ENCODE results near the gene SSTR3. TPM values are rescaled to one million over a fixed set of nuclear protein-coding genes. Genes with fewer than 3 reads are reported as not detected.

The SSTR3 gene
- total RNA-seq, 4 donors from 2014 or later, result 0.11 to 0.24 (median 0.13) TPM; not detected in 1

- TF ChIP-seq POLR2A (IDR thresholded peaks at IDR 0.05) (no peak), CTCF (IDR thresholded peaks at IDR 0.05) (no peak)
- intact Hi-C loops (cut with DNase I), result no loop called here
- H3K4me3 ChIP-seq (replicated peaks in 1 of 3), result no peak overlapping the region
- no peak overlapping the region for H3K27ac ChIP-seq
- H3K27me3 ChIP-seq, result no peaks in the 10 kb centered on the region
- 56 to 73% methylated on average over 5 to 6 of the region's 8 CpGs for WGBS, 2 donors
- H3K9me3 ChIP-seq, result no peaks in the 10 kb centered on the region
- peak in 1 of 2 donors; percentile 27 for DNase-seq
- H3K4me1 ChIP-seq, result peaks cover 0 to 6% of the 10 kb centered on the region in 2 donors
- H3K36me3 ChIP-seq, result no peaks in the 10 kb centered on the region
Measured at GRCh38 chr22:37229805-37230672, 17.8 kb upstream of the SSTR3 start.

- intact Hi-C loops (cut with DNase I), result no loop called here
- Histone ChIP-seq H3K36me3 (no peaks in the 10 kb centered on the region), H3K27ac (no peak overlapping the region), H3K4me1 (peaks cover 0 to 6% of the 10 kb centered on the region in 2 donors), H3K4me3 (replicated peaks in 1 of 3) (no peak overlapping the region), H3K27me3 (no peaks in the 10 kb centered on the region), H3K9me3 (no peaks in the 10 kb centered on the region)
- no peak for DNase-seq
- 55 to 80% methylated on average over 2 to 7 of the region's 7 CpGs for whole genome bisulfite sequencing, 2 donors
- no peak for TF ChIP-seq POLR2A (IDR thresholded peaks at IDR 0.05)
- TF ChIP-seq CTCF (IDR thresholded peaks at IDR 0.05), result no peak
Measured at GRCh38 chr22:37229012-37229804, 16.9 kb upstream of the SSTR3 start.

GRCh38 chr22:37228106-37229011, 16.1 kb upstream of the SSTR3 start:
- DNase-seq, result no peak
- TF ChIP-seq POLR2A (IDR thresholded peaks at IDR 0.05) (no peak), CTCF (IDR thresholded peaks at IDR 0.05) (no peak)
- H3K4me1 ChIP-seq, result peaks cover 0 to 6% of the 10 kb centered on the region in 2 donors

GRCh38 chr22:37226514-37226913, 14.2 kb upstream of the SSTR3 start:
- no peaks in the 10 kb centered on the region for H3K27me3 ChIP-seq
- peaks cover 0 to 6% of the 10 kb centered on the region in 2 donors for H3K4me1 ChIP-seq
- no peaks in the 10 kb centered on the region for H3K36me3 ChIP-seq
- H3K4me3 ChIP-seq (replicated peaks in 1 of 3), result no peak overlapping the region
- 56 to 80% methylated on average over 5 to 14 of the region's 14 CpGs for WGBS, 2 donors
- no peak for DNase-seq
- H3K27ac ChIP-seq, result no peak overlapping the region
- TF ChIP-seq CTCF (IDR thresholded peaks at IDR 0.05), result no peak
- TF ChIP-seq POLR2A (IDR thresholded peaks at IDR 0.05), result no peak
- H3K9me3 ChIP-seq, result no peaks in the 10 kb centered on the region
- intact Hi-C loops (cut with DNase I), result no loop called here

More at GRCh38 chr22:37228106-37229011, 16.1 kb upstream of the SSTR3 start:
- Histone ChIP-seq H3K36me3 (no peaks in the 10 kb centered on the region), H3K27me3 (no peaks in the 10 kb centered on the region), H3K9me3 (no peaks in the 10 kb centered on the region), H3K27ac (no peak overlapping the region), H3K4me3 (replicated peaks in 1 of 3) (no peak overlapping the region)
- intact Hi-C loops (cut with DNase I), result no loop called here
- WGBS, 2 donors, result 66 to 71% methylated on average over 20 of the region's 20 CpGs
